Lung (tissue), 12 donors: ENCODE data around the gene MAP3K15. TPM values are rescaled to one million over a fixed set of nuclear protein-coding genes. Genes with fewer than 3 reads are reported as not detected.
"Not testable (repeated sequence)": the region's sequence is repeated elsewhere in the genome, so short reads cannot be mapped to it uniquely, and the experiment has no call there.

ENCODE experiments used
- ATAC-seq: fragments of 200-7000 bp; cut with Tn5 transposase; one replicate; pipeline ENCODE4 v1.9.1; 2020; ENCODE audit warnings: moderate number of reproducible peaks; ENCODE audit not compliant: insufficient read depth, low FRiP score
- DNase-seq, 3 donors: peaks; one replicate each; pipeline ENCODE4 v3.0.0-alpha.2; 2013 to 2017
- H3K27ac ChIP-seq, 2 donors: one replicate each; pipeline ENCODE4 v1.5.1; 2013; ENCODE audit warnings: mild to moderate bottlenecking in 2 of 2, moderate library complexity in 2 of 2, control low read depth in 1 of 2, inconsistent platforms in 1 of 2, low read depth in 1 of 2, low read length in 1 of 2
- H3K27me3 ChIP-seq, 3 donors: one replicate each; pipeline ENCODE4 v1.5.1; 2013; ENCODE audit warnings: low read length in 2 of 3; ENCODE audit not compliant: control insufficient read depth in 3 of 3, insufficient read depth in 3 of 3
- H3K36me3 ChIP-seq, 4 donors: one replicate each; pipeline ENCODE4 v1.5.1; 2013; ENCODE audit warnings: low read length in 4 of 4, mild to moderate bottlenecking in 1 of 4, moderate library complexity in 1 of 4; ENCODE audit not compliant: control insufficient read depth in 4 of 4, insufficient read depth in 4 of 4
- H3K4me1 ChIP-seq, 5 donors: one replicate each; pipeline ENCODE4 v1.5.1; 2013; ENCODE audit warnings: low read length in 5 of 5, mild to moderate bottlenecking in 2 of 5, moderate library complexity in 1 of 5; ENCODE audit not compliant: control insufficient read depth in 5 of 5, insufficient read depth in 5 of 5
- H3K4me3 ChIP-seq: one replicate; pipeline ENCODE4 v1.5.1; 2013; ENCODE audit warnings: mild to moderate bottlenecking, control low read depth, moderate library complexity
- H3K9ac ChIP-seq, 2 donors: one replicate each; pipeline ENCODE4 v1.5.1; 2013; ENCODE audit warnings: low read length in 2 of 2, control low read depth in 1 of 2; ENCODE audit not compliant: insufficient read depth in 1 of 2
- H3K9me3 ChIP-seq, 4 donors: one replicate each; pipeline ENCODE4 v1.5.1; 2013; ENCODE audit warnings: low read length in 3 of 4, mild to moderate bottlenecking in 1 of 4, moderate library complexity in 1 of 4; ENCODE audit not compliant: control insufficient read depth in 4 of 4, insufficient read depth in 3 of 4
- WGBS, 2 donors: extraction: QIAGEN DNeasy Blood & Tissue Kit; methylation state at CpG; one replicate each; pipeline ENCODE4 v1.1.7; 2013; 5-methylcytosine and 5-hydroxymethylcytosine counted together
- polyA plus RNA-seq, 2 donors: library from polyadenylated mRNA; stranded (reverse); fragments of 200-250 nt; gene quantifications; one replicate each; pipeline ENCODE4 v1.2.1, GENCODE V29; 2013
- total RNA-seq, 2 donors: library from RNA; depleted of rRNA in 1 of 2; stranded (reverse); fragments of >200 nt in 1 of 2; gene quantifications; one replicate each; pipeline ENCODE4 v1.2.1, GENCODE V29; 2014 to 2021
- TF ChIP-seq, protein P1 (sequence below): IDR thresholded peaks from 2 replicates; pipeline ENCODE4 v1.5.1; 2012; ENCODE audit warnings: mild to moderate bottlenecking; ENCODE audit errors: control extremely low read depth, extremely low read depth
- donor health status: control.
- donor health status: control.
- donor health status: Bipolar disorder and iron deficiency.
- donor health status: healthy.
- donor health status: DM: yes; HTN: yes; CAD: no.

Gene MAP3K15
- total and polyA plus RNA-seq, 4 donors: 0.16 to 2.1 (median 0.40) TPM

DNA sequence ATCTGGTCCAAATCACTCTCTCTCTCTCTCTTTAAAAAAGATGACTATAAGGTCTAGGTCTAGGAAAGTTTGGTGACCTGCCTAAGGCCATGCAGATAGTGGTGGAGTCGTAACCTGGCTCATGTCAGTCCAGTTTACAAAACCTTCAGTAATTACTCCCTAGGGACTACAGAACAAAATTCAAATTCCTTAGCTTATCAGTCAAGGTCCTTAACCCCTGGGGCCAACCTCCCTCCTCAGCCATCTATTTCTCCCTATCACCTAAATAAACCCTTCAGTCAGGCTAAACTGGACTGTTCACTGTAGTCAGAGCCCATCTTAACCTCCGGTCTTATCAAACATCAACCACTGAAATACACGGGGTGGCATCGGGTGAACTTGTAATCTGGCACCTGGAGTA lies 68.9 kb downstream of the MAP3K15 start:
- no peaks in the 10 kb centered on the region for H3K36me3 ChIP-seq
- H3K9me3 ChIP-seq: peaks cover 0 to 3% (median 0%) of the 10 kb centered on the region in 4 donors
- ATAC-seq (no peak), DNase-seq (no peak)
- peaks cover 0 to 10% (median 0%) of the 10 kb centered on the region in 3 donors for H3K27me3 ChIP-seq
- WGBS, 2 donors: 66 to 80% methylated on average over 4 of the region's 4 CpGs
- no peak overlapping the region for H3K9ac ChIP-seq
- no peak overlapping the region for H3K4me3 ChIP-seq
- TF ChIP-seq, protein P1, sequence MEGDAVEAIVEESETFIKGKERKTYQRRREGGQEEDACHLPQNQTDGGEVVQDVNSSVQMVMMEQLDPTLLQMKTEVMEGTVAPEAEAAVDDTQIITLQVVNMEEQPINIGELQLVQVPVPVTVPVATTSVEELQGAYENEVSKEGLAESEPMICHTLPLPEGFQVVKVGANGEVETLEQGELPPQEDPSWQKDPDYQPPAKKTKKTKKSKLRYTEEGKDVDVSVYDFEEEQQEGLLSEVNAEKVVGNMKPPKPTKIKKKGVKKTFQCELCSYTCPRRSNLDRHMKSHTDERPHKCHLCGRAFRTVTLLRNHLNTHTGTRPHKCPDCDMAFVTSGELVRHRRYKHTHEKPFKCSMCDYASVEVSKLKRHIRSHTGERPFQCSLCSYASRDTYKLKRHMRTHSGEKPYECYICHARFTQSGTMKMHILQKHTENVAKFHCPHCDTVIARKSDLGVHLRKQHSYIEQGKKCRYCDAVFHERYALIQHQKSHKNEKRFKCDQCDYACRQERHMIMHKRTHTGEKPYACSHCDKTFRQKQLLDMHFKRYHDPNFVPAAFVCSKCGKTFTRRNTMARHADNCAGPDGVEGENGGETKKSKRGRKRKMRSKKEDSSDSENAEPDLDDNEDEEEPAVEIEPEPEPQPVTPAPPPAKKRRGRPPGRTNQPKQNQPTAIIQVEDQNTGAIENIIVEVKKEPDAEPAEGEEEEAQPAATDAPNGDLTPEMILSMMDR: no peak
- no peak overlapping the region for H3K27ac ChIP-seq
- no peaks in the 10 kb centered on the region for H3K4me1 ChIP-seq

DNA sequence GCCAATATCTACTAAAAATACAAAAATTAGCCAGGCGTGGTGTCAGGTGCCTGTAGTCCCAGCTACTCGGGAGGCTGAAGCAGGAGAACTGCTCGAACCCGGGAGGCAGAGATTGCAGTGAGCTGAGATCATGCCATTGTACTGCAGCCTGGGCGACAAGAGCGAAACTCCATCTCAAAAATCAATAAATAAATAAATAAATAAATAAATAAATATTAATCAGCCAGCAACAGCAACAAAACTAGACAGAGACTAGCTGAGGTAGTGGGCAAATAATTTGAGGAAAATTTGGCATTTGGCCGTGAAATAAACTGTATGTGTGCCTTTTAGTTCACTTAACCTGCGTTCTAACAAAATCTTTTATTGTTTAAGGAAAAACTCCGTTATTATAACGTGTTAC lies 69.5 kb downstream of the MAP3K15 start:
- not testable (repeated sequence) for H3K9me3 ChIP-seq, H3K27ac ChIP-seq, H3K4me1 ChIP-seq, H3K36me3 ChIP-seq, DNase-seq, ATAC-seq, H3K9ac ChIP-seq, H3K4me3 ChIP-seq
- WGBS, 2 donors: 80 to 92% methylated on average over 8 to 10 of the region's 10 CpGs
- H3K27me3 ChIP-seq: peaks cover 0 to 10% (median 0%) of the 10 kb centered on the region in 3 donors

DNA sequence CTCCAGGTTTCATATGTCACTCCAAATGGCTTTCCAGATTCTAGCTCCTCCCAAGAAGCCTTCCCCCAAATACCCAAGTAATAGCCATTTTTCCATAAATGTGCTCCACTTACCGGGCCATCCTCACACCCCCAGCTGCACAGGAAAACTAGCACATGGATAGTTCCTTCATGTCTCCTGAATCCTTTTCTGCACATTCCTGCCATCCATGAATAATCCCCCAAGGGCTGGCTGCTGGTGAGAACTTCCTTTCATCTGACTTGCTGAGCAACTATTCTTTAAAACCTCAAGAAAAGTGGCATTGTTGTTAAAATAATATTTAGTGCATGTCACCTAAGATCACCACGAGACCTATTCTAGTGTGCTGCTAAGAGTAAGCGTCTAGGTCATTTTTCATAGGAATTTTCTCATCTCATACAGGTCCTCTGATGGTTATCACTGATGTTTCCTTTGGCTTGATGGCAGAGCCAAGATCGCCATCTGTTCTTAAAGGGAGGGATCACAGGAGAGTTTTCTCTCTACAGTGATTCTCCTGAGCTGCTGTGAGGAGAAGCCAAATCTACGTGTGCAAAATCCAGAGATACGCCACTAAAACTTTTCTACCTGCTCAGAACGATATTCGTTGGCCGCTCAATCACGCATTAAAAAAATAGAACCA lies 71.3 kb downstream of the MAP3K15 start:
- peaks cover 0 to 3% (median 0%) of the 10 kb centered on the region in 4 donors for H3K9me3 ChIP-seq
- TF ChIP-seq, protein P1: no peak
- peaks cover 0 to 10% (median 0%) of the 10 kb centered on the region in 3 donors for H3K27me3 ChIP-seq
- no peak for DNase-seq
- H3K36me3 ChIP-seq: no peaks in the 10 kb centered on the region
- no peak for ATAC-seq
- no peak overlapping the region for H3K9ac ChIP-seq
- H3K4me1 ChIP-seq: no peaks in the 10 kb centered on the region
- no peak overlapping the region for H3K4me3 ChIP-seq
- H3K27ac ChIP-seq: no peak overlapping the region
- WGBS, 2 donors: 81 to 90% methylated on average over 10 of the region's 10 CpGs

DNA sequence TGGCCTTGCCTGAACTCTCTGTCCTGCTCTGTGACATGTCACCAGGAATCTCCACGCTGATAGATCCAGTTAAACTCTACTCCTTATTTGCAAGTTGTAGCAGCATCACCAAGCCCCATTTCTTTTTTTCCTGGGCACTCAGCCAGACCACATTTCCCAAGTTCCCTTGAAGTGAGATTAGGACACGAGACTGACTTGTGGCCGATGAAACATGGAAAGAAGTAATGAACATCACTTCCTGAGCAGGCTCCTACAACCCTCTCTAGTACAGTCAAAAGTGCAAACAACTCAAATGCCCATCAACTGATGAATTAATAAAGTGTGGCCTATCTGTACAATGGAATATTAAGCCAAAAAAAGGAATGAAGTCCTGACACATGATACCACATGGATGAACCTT lies 74.6 kb downstream of the MAP3K15 start:
- Histone ChIP-seq H3K4me3 (no peak overlapping the region), H3K4me1 (no peaks in the 10 kb centered on the region), H3K9me3 (peaks cover 0 to 3% (median 0%) of the 10 kb centered on the region in 4 donors), H3K27ac (no peak overlapping the region), H3K9ac (no peak overlapping the region), H3K36me3 (no peaks in the 10 kb centered on the region), H3K27me3 (peaks cover 0 to 7% (median 0%) of the 10 kb centered on the region in 3 donors)
- TF ChIP-seq, protein P1: no peak
- 15 to 25% methylated on average over 3 of the region's 3 CpGs for WGBS, 2 donors
- ATAC-seq (no peak), DNase-seq (peak; percentile 33 to 70 (median 41))

DNA sequence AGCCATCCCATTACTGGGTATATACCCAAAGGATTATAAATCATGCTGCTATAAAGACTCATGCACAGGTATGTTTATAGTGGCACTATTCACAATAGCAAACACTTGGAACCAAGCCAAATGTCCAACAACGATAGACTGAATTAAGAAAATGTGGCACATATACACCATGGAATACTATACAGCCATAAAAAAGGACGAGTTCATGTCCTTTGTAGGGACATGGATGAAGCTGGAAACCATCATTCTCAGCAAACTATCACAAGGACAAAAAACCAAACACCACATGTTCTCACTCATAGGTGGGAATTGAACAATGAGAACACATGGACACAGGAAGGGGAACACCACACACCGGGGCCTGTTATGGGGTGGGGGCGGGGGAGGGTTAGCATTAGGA lies 92.6 kb downstream of the MAP3K15 start:
- H3K27ac ChIP-seq, H3K36me3 ChIP-seq, H3K4me1 ChIP-seq, DNase-seq, ATAC-seq, H3K27me3 ChIP-seq, H3K9me3 ChIP-seq, H3K9ac ChIP-seq, H3K4me3 ChIP-seq: not testable (repeated sequence)
- WGBS, 2 donors: 86 to 92% methylated on average over 2 to 4 of the region's 4 CpGs
